Left lung (tissue), 10 donors: ENCODE measurements around the gene HDAC4. TPM values are rescaled to one million over a fixed set of nuclear protein-coding genes. Genes with fewer than 3 reads are reported as not detected.

Source experiments
- ATAC-seq: fragments of 200-7000 bp; cut with Tn5 transposase; one replicate; pipeline ENCODE4 v1.9.1; 2020; ENCODE audit warnings: moderate library complexity
- DNase-seq, 4 donors: peaks; one replicate each; pipeline ENCODE4 v3.0.0-alpha.2; 2013 to 2020
- H3K27ac ChIP-seq, 2 donors: fragments of 200-600 bp; sonication (generic) in 1 of 2; one replicate each; pipeline versions ENCODE4 v1.5.0 to v1.8.0; 2020 to 2021
- H3K27me3 ChIP-seq, 2 donors: fragments of 200-600 bp; sonication (generic) in 1 of 2; one replicate each; pipeline versions ENCODE4 v1.5.0 to v1.8.0; 2020 to 2021
- H3K36me3 ChIP-seq, 2 donors: fragments of 200-600 bp; sonication (generic) in 1 of 2; one replicate each; pipeline versions ENCODE4 v1.5.0 to v1.8.0; 2020 to 2021
- H3K4me1 ChIP-seq, 2 donors: fragments of 200-600 bp; one replicate each; pipeline ENCODE4 v1.8.0; 2021
- H3K4me3 ChIP-seq, 2 donors: fragments of 200-600 bp; sonication (generic) in 1 of 2; one replicate each; pipeline versions ENCODE4 v1.5.0 to v1.8.0; 2020 to 2021; ENCODE audit warnings: mild to moderate bottlenecking in 1 of 2
- H3K9me3 ChIP-seq, 2 donors: fragments of 200-600 bp; sonication (generic) in 1 of 2; one replicate each; pipeline versions ENCODE4 v1.5.0 to v1.8.0; 2020 to 2021
- CTCF ChIP-seq, 2 donors: fragments of 200-600 bp; sonication (generic) in 1 of 2; IDR thresholded peaks; one replicate each; pipeline versions ENCODE4 v1.5.0 to v1.8.0; 2021; ENCODE audit warnings: antibody characterized with exemption in 2 of 2
- intact Hi-C, 2 donors: fragments of 100-400 bp; cut with DNase I; formaldehyde crosslinking; loops; one replicate each; pipeline versions ENCODE4 v1.11.2 to v1.14.2; 2022
- polyA plus RNA-seq, 6 donors: library from polyadenylated mRNA; unstranded; fragments of 120-200 nt; gene quantifications; one replicate each; pipeline ENCODE4 v1.2.1, GENCODE V29; 2013; ENCODE audit not compliant: insufficient read length in 6 of 6
- total RNA-seq, 2 donors: library from RNA; stranded (reverse); fragmentation: NEBNext Ultra II Directional; extraction: Animal tissue kit (Norgen Biotek cat#: 25700); gene quantifications; one replicate each; pipeline ENCODE4 v1.2.1, GENCODE V29; 2021
- donor health status: DM: no; HTN: yes; CAD: no.
- donor health status: DM: no; HTN: no; CAD: no.

Gene HDAC4
- total and polyA plus RNA-seq, 8 donors = 9.9 to 36.8 (median 12.8) TPM

GRCh38 chr2:239386872-239387445 lies 13.9 kb downstream of the HDAC4 start:
- no peak for TF ChIP-seq CTCF (IDR thresholded peaks at IDR 0.05)
- DNase-seq (peak in 1 of 4 donors; percentile 43), ATAC-seq (no peak)
- peaks cover 0 to 2% of the 10 kb centered on the region in 2 donors for H3K4me1 ChIP-seq
- H3K9me3 ChIP-seq = no peaks in the 10 kb centered on the region
- peaks cover 0 to 29% of the 10 kb centered on the region in 2 donors for H3K36me3 ChIP-seq
- intact Hi-C loops = no loop called here
- no peak overlapping the region for H3K4me3 ChIP-seq
- H3K27ac ChIP-seq = no peak overlapping the region
- H3K27me3 ChIP-seq = no peaks in the 10 kb centered on the region

- Histone ChIP-seq H3K27me3 (no peaks in the 10 kb centered on the region), H3K9me3 (no peaks in the 10 kb centered on the region), H3K4me3 (no peak overlapping the region), H3K4me1 (peaks cover 0 to 10% of the 10 kb centered on the region in 2 donors), H3K36me3 (peaks cover 0 to 29% of the 10 kb centered on the region in 2 donors), H3K27ac (no peak overlapping the region)
- intact Hi-C loops = no loop called here
- no peak for TF ChIP-seq CTCF (IDR thresholded peaks at IDR 0.05)
- DNase-seq = peak in 2 of 4 donors; percentile 5 to 54
- ATAC-seq = no peak
These were observed 14.7 kb downstream of the HDAC4 start for GRCh38 chr2:239386001-239386670.

GRCh38 chr2:239385096-239386000 lies 15.5 kb downstream of the HDAC4 start:
- Histone ChIP-seq H3K27me3 (no peaks in the 10 kb centered on the region), H3K4me3 (no peak overlapping the region), H3K4me1 (peaks cover 0 to 17% of the 10 kb centered on the region in 2 donors), H3K27ac (no peak overlapping the region), H3K36me3 (peaks cover 0 to 29% of the 10 kb centered on the region in 2 donors), H3K9me3 (no peaks in the 10 kb centered on the region)
- no peak for TF ChIP-seq CTCF (IDR thresholded peaks at IDR 0.05)
- no peak for ATAC-seq
- intact Hi-C loops = no loop called here
- peak in 2 of 4 donors; percentile 11 to 67 for DNase-seq

GRCh38 chr2:239383759-239384156 lies 17.1 kb downstream of the HDAC4 start:
- H3K9me3 ChIP-seq = no peaks in the 10 kb centered on the region
- peaks cover 0 to 24% of the 10 kb centered on the region in 2 donors for H3K4me1 ChIP-seq
- H3K4me3 ChIP-seq = no peak overlapping the region
- no peak for TF ChIP-seq CTCF (IDR thresholded peaks at IDR 0.05)
- H3K27me3 ChIP-seq = no peaks in the 10 kb centered on the region
- DNase-seq = peak in 2 of 4 donors; percentile 10 to 50
- H3K36me3 ChIP-seq = peaks cover 0 to 20% of the 10 kb centered on the region in 2 donors
- intact Hi-C loops = no loop called here
- no peak overlapping the region for H3K27ac ChIP-seq
- no peak for ATAC-seq
